Trophoblast cell (in vitro differentiated cells and primary cell): Measurements from ENCODE around the gene SELL.
"Not testable (repeated sequence)": the region's sequence is repeated elsewhere in the genome, so short reads cannot be mapped to it uniquely, and the experiment has no call there.

Experiments
- DNase-seq, 2 donors: peaks; one replicate each; pipeline ENCODE4 v3.0.0-alpha.2; 2016
- H2AFZ ChIP-seq: 2 replicates; pipeline ENCODE4 v1.6.1; 2013; ENCODE audit warnings: low read length, moderate library complexity, mild to moderate bottlenecking; ENCODE audit not compliant: insufficient read depth, poor library complexity
- H2AK5ac ChIP-seq: 2 replicates; pipeline ENCODE4 v1.6.1; 2013; ENCODE audit warnings: mild to moderate bottlenecking, low read length
- H2BK120ac ChIP-seq: 2 replicates; pipeline ENCODE4 v1.6.1; 2013; ENCODE audit warnings: low read length, mild to moderate bottlenecking, moderate library complexity; ENCODE audit not compliant: insufficient read depth, poor library complexity
- H2BK12ac ChIP-seq: 2 replicates; pipeline ENCODE4 v1.6.1; 2013; ENCODE audit warnings: mild to moderate bottlenecking, low read length, moderate library complexity
- H2BK5ac ChIP-seq: 2 replicates; pipeline ENCODE4 v1.6.1; 2013; ENCODE audit warnings: low read length, low read depth, moderate library complexity, mild to moderate bottlenecking; ENCODE audit not compliant: poor library complexity
- H3K14ac ChIP-seq: 2 replicates; pipeline ENCODE4 v1.6.1; 2013; ENCODE audit warnings: mild to moderate bottlenecking, low read length
- H3K18ac ChIP-seq: 2 replicates; pipeline ENCODE4 v1.6.1; 2013; ENCODE audit warnings: mild to moderate bottlenecking, low read length
- H3K23ac ChIP-seq: 2 replicates; pipeline ENCODE4 v1.6.1; 2013; ENCODE audit warnings: low read length
- H3K27ac ChIP-seq: 2 replicates; pipeline ENCODE4 v1.5.1; 2013; ENCODE audit warnings: low read depth, mild to moderate bottlenecking, inconsistent platforms, low read length, moderate library complexity
- H3K27me3 ChIP-seq: 2 replicates; pipeline ENCODE4 v1.6.1; 2013; ENCODE audit warnings: inconsistent platforms, mild to moderate bottlenecking, low read length, moderate library complexity; ENCODE audit not compliant: insufficient read depth
- H3K36me3 ChIP-seq, 2 experiments: 1 replicate in 1 of 2; 2 replicates in 1 of 2; pipeline ENCODE4 v1.6.1; 2013; ENCODE audit warnings: low read length in 2 of 2, mild to moderate bottlenecking in 2 of 2, moderate library complexity in 1 of 2; ENCODE audit not compliant: insufficient read depth in 2 of 2, control insufficient read depth in 1 of 2
- H3K4ac ChIP-seq: 2 replicates; pipeline ENCODE4 v1.6.1; 2013; ENCODE audit warnings: low read depth, mild to moderate bottlenecking, low read length, moderate library complexity
- H3K4me1 ChIP-seq, 2 experiments: 1 replicate in 1 of 2; 2 replicates in 1 of 2; pipeline ENCODE4 v1.6.1; 2013; ENCODE audit warnings: low read length in 2 of 2, mild to moderate bottlenecking in 2 of 2, moderate library complexity in 1 of 2; ENCODE audit not compliant: insufficient read depth in 2 of 2, control insufficient read depth in 1 of 2
- H3K4me2 ChIP-seq: 2 replicates; pipeline ENCODE4 v1.6.1; 2013; ENCODE audit warnings: inconsistent platforms, mild to moderate bottlenecking, low read length, moderate library complexity
- H3K4me3 ChIP-seq: 2 replicates; pipeline ENCODE4 v1.5.1; 2013; ENCODE audit warnings: mild to moderate bottlenecking, low read depth, low read length, inconsistent platforms
- H3K79me1 ChIP-seq: one replicate; pipeline ENCODE4 v1.6.1; 2013; ENCODE audit warnings: low read length
- H3K79me2 ChIP-seq: 2 replicates; pipeline ENCODE4 v1.6.1; 2013; ENCODE audit warnings: low read length, mild to moderate bottlenecking; ENCODE audit not compliant: control insufficient read depth, insufficient read depth, poor library complexity
- H3K9ac ChIP-seq: 2 replicates; pipeline ENCODE4 v1.6.1; 2013; ENCODE audit warnings: mild to moderate bottlenecking, low read length
- H3K9me3 ChIP-seq: 2 replicates; pipeline ENCODE4 v1.6.1; 2013; ENCODE audit warnings: low read depth, mild to moderate bottlenecking, control low read depth, inconsistent platforms, low read length; ENCODE audit not compliant: insufficient read depth
- H4K12ac ChIP-seq: 2 replicates; pipeline ENCODE4 v1.6.1; 2013; ENCODE audit warnings: low read depth, mild to moderate bottlenecking, low read length, moderate library complexity
- H4K8ac ChIP-seq: 2 replicates; pipeline ENCODE4 v1.6.1; 2013; ENCODE audit warnings: low read depth, mild to moderate bottlenecking, low read length, moderate library complexity
- H4K91ac ChIP-seq: one replicate; pipeline ENCODE4 v1.6.1; 2013; ENCODE audit warnings: low read depth, mild to moderate bottlenecking, low read length, moderate library complexity
- WGBS: extraction: QIAGEN DNeasy Blood & Tissue Kit; methylation state at CpG from one replicate; pipeline ENCODE4 v1.1.7; 2013; ENCODE audit warnings: missing lambda C conversion rate; ENCODE audit not compliant: insufficient read length, insufficient coverage; ENCODE audit errors: extremely low coverage; 5-methylcytosine and 5-hydroxymethylcytosine counted together

SELL gene

GRCh38 chr1:169661066-169661465, 50.4 kb downstream of the SELL start:
- not testable (repeated sequence) for H4K12ac ChIP-seq, H3K79me2 ChIP-seq, H3K18ac ChIP-seq, H3K4me1 ChIP-seq, H3K23ac ChIP-seq, H3K4ac ChIP-seq, H3K9ac ChIP-seq, H3K9me3 ChIP-seq, H3K4me2 ChIP-seq, H3K4me3 ChIP-seq, H3K27me3 ChIP-seq, H2AFZ ChIP-seq, H2AK5ac ChIP-seq, H4K91ac ChIP-seq, H3K36me3 ChIP-seq, H3K79me1 ChIP-seq, DNase-seq, H3K27ac ChIP-seq, H2BK120ac ChIP-seq, H3K14ac ChIP-seq, H4K8ac ChIP-seq, H2BK5ac ChIP-seq, H2BK12ac ChIP-seq
- WGBS: no CpG with 5 or more reads among the region's 16 CpGs

GRCh38 chr1:169658777-169659176, 52.6 kb downstream of the SELL start:
- H3K79me1 ChIP-seq, H3K18ac ChIP-seq, H3K27ac ChIP-seq, H2AK5ac ChIP-seq, H3K9me3 ChIP-seq, H2AFZ ChIP-seq, H3K14ac ChIP-seq, H2BK12ac ChIP-seq, H3K36me3 ChIP-seq, H3K23ac ChIP-seq, H3K4me3 ChIP-seq, H4K8ac ChIP-seq, H2BK5ac ChIP-seq, H3K4me2 ChIP-seq, H2BK120ac ChIP-seq, H4K12ac ChIP-seq, H3K79me2 ChIP-seq, DNase-seq, H3K27me3 ChIP-seq, H3K9ac ChIP-seq, H3K4ac ChIP-seq, H4K91ac ChIP-seq, H3K4me1 ChIP-seq: not testable (repeated sequence)

- H4K91ac ChIP-seq: no peak overlapping the region
- no peak overlapping the region for H3K4me2 ChIP-seq
- H3K14ac ChIP-seq: no peak overlapping the region
- no peak overlapping the region for H3K9ac ChIP-seq
- H3K36me3 ChIP-seq: no peaks in the 10 kb centered on the region
- H2AFZ ChIP-seq: no peak overlapping the region
- no peak overlapping the region for H3K4ac ChIP-seq
- no peak overlapping the region for H3K4me3 ChIP-seq
- no peaks in the 10 kb centered on the region for H3K79me2 ChIP-seq
- H2AK5ac ChIP-seq: no peak overlapping the region
- H3K9me3 ChIP-seq: no peaks in the 10 kb centered on the region
- no peak overlapping the region for H3K18ac ChIP-seq
- H3K79me1 ChIP-seq: peaks cover 4% of the 10 kb centered on the region
- H3K27ac ChIP-seq: no peak overlapping the region
- no peak overlapping the region for H3K23ac ChIP-seq
- H3K27me3 ChIP-seq: no peaks in the 10 kb centered on the region
- DNase-seq: no peak
- peaks cover 7 to 8% of the 10 kb centered on the region in 2 experiments for H3K4me1 ChIP-seq
- H2BK12ac ChIP-seq: no peak overlapping the region
- H4K8ac ChIP-seq: no peak overlapping the region
- no peak overlapping the region for H2BK120ac ChIP-seq
- no peak overlapping the region for H2BK5ac ChIP-seq
- H4K12ac ChIP-seq: no peak overlapping the region
- no CpG with 5 or more reads among the region's 2 CpGs for WGBS
Observed at GRCh38 chr1:169653873-169654272, 57.5 kb downstream of the SELL start.

- Histone ChIP-seq H3K18ac (no peak overlapping the region), H2BK5ac (no peak overlapping the region), H3K4me3 (no peak overlapping the region), H3K79me2 (no peaks in the 10 kb centered on the region), H2BK120ac (no peak overlapping the region), H3K27me3 (no peaks in the 10 kb centered on the region), H2BK12ac (no peak overlapping the region), H3K14ac (no peak overlapping the region), H3K9ac (no peak overlapping the region), H3K36me3 (no peaks in the 10 kb centered on the region), H4K91ac (no peak overlapping the region), H3K9me3 (no peaks in the 10 kb centered on the region), H4K12ac (no peak overlapping the region), H4K8ac (no peak overlapping the region), H3K23ac (no peak overlapping the region), H3K4me2 (no peak overlapping the region), H3K79me1 (peaks cover under 1% of the 10 kb centered on the region), H3K4ac (no peak overlapping the region), H3K4me1 (peaks cover 0 to 1% of the 10 kb centered on the region in 2 experiments), H3K27ac (no peak overlapping the region), H2AFZ (no peak overlapping the region), H2AK5ac (no peak overlapping the region)
- no CpG with 5 or more reads among the region's 2 CpGs for WGBS
- DNase-seq: no peak
Observed at GRCh38 chr1:169651035-169651434, 60.4 kb downstream of the SELL start.
